DOHH2 (cell line): ENCODE data around the gene ZNF45.
"Not testable (repeated sequence)": the region's sequence is repeated elsewhere in the genome, so short reads cannot be mapped to it uniquely, and the experiment has no call there.

Source experiments
- EZH2phosphoT487 ChIP-seq: fragments of 200-600 bp; sonication (generic); IDR thresholded peaks from 2 replicates; pipeline ENCODE4 v1.6.1; 2017; ENCODE audit warnings: borderline replicate concordance, mild to moderate bottlenecking, antibody characterized with exemption, low read length, moderate library complexity, mixed read lengths
- TF ChIP-seq, protein P1 (sequence below): fragments of 200-600 bp; sonication (generic); IDR thresholded peaks from one replicate; pipeline ENCODE4 v1.5.1; 2014; ENCODE audit warnings: antibody characterized with exemption, mild to moderate bottlenecking, low read depth, low read length; ENCODE audit not compliant: poor library complexity, severe bottlenecking

DNA sequence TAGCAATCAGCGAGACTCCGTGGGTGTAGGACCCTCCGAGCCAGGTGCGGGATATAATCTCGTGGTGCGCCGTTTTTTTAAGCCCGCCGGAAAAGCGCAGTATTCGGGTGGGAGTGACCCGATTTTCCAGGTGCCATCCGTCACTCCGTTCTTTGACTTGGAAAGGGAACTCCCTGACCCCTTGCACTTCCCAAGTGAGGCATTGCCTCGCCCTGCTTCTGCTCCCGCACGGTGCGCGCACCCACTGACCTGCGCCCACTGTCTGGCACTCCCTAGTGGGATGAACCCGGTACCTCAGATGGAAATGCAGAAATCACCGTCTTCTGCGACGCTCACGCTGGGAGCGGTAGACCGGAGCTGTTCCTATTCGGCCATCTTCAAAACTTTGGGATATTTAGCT is 68.2 kb downstream of the ZNF45 start:
- TF ChIP-seq, protein P1, sequence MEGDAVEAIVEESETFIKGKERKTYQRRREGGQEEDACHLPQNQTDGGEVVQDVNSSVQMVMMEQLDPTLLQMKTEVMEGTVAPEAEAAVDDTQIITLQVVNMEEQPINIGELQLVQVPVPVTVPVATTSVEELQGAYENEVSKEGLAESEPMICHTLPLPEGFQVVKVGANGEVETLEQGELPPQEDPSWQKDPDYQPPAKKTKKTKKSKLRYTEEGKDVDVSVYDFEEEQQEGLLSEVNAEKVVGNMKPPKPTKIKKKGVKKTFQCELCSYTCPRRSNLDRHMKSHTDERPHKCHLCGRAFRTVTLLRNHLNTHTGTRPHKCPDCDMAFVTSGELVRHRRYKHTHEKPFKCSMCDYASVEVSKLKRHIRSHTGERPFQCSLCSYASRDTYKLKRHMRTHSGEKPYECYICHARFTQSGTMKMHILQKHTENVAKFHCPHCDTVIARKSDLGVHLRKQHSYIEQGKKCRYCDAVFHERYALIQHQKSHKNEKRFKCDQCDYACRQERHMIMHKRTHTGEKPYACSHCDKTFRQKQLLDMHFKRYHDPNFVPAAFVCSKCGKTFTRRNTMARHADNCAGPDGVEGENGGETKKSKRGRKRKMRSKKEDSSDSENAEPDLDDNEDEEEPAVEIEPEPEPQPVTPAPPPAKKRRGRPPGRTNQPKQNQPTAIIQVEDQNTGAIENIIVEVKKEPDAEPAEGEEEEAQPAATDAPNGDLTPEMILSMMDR: not testable (repeated sequence)
- TF ChIP-seq EZH2phosphoT487: not testable (repeated sequence)
